WTC11 (cell line): ENCODE measurements around the gene OR6J1. TPM values are rescaled to one million over a fixed set of nuclear protein-coding genes. Genes with fewer than 3 reads are reported as not detected.

ENCODE experiments used
- ATAC-seq: fragments of 200-7000 bp; cut with Tn5 transposase; 2 replicates; pipeline ENCODE4 v1.10.0; 2021; ENCODE audit warnings: mild to moderate bottlenecking, moderate library complexity
- CTCF ChIA-PET: fragments of 300-600 bp; sonication (Branson Sonifier 250); formaldehyde crosslinking; loops from one replicate; lab custom pipeline; 2021; ENCODE audit warnings: antibody characterized with exemption; lab: Charles Lee
- POLR2A ChIA-PET: fragments of 350-600 bp; sonication (Branson Sonifier 250); formaldehyde crosslinking; loops from one replicate; lab custom pipeline; 2021; ENCODE audit warnings: antibody characterized with exemption; lab: Charles Lee
- DNase-seq: peaks from one replicate; pipeline ENCODE4 v3.0.0; 2021; ENCODE audit warnings: low spot score
- H3K27ac Mint-ChIP-seq: 2 replicates; pipeline ENCODE4 v1.8.0; 2021; ENCODE audit warnings: mixed read lengths
- H3K27me3 Mint-ChIP-seq: 2 replicates; pipeline ENCODE4 v1.8.0; 2021; ENCODE audit warnings: low read depth, mild to moderate bottlenecking, moderate library complexity, mixed read lengths
- H3K36me3 Mint-ChIP-seq: 2 replicates; pipeline ENCODE4 v1.8.0; 2021; ENCODE audit warnings: mixed read lengths
- H3K4me1 Mint-ChIP-seq: 2 replicates; pipeline ENCODE4 v1.8.0; 2022; ENCODE audit warnings: mixed read lengths
- H3K4me3 Mint-ChIP-seq: 2 replicates; pipeline ENCODE4 v1.8.0; 2021; ENCODE audit warnings: mild to moderate bottlenecking, moderate library complexity, mixed read lengths
- H3K9me3 Mint-ChIP-seq: 2 replicates; pipeline ENCODE4 v1.8.0; 2021; ENCODE audit warnings: mixed read lengths
- ARID4B ChIP-seq: sonication (generic); formaldehyde crosslinking; IDR thresholded peaks from 2 replicates; pipeline ENCODE4 v1.8.0; 2023; ENCODE audit warnings: missing genetic modification reagents, mild to moderate bottlenecking, borderline replicate concordance
- CBFB ChIP-seq: sonication (generic); formaldehyde crosslinking; IDR thresholded peaks from 2 replicates; pipeline ENCODE4 v1.8.1; 2022; ENCODE audit warnings: mild to moderate bottlenecking, low read depth, missing genetic modification reagents
- FOXP1 ChIP-seq: sonication (generic); formaldehyde crosslinking; IDR thresholded peaks from 2 replicates; pipeline ENCODE4 v1.8.0; 2022; ENCODE audit warnings: missing genetic modification reagents, mild to moderate bottlenecking, moderate library complexity, borderline replicate concordance
- HMGA2 ChIP-seq: fragments of 250-450 bp; sonication (Bioruptor Pico); IDR thresholded peaks from 2 replicates; pipeline ENCODE4 v1.4.0; 2021; ENCODE audit warnings: mild to moderate bottlenecking, moderate library complexity
- HMGXB4 ChIP-seq: sonication (generic); formaldehyde crosslinking; IDR thresholded peaks from 2 replicates; pipeline ENCODE4 v1.8.1; 2023; ENCODE audit warnings: mild to moderate bottlenecking, moderate library complexity, missing genetic modification reagents
- IRF1 ChIP-seq: sonication (generic); formaldehyde crosslinking; IDR thresholded peaks from 2 replicates; pipeline ENCODE4 v1.8.0; 2023; ENCODE audit warnings: missing genetic modification reagents
- MLX ChIP-seq: sonication (generic); formaldehyde crosslinking; IDR thresholded peaks from 2 replicates; pipeline ENCODE4 v1.8.1; 2023; ENCODE audit warnings: mild to moderate bottlenecking, missing genetic modification reagents, moderate library complexity
- PREB ChIP-seq: sonication (generic); formaldehyde crosslinking; IDR thresholded peaks from 2 replicates; pipeline ENCODE4 v1.8.1; 2022; ENCODE audit warnings: mild to moderate bottlenecking, missing genetic modification reagents, moderate library complexity, borderline replicate concordance
- RELA ChIP-seq: sonication (generic); formaldehyde crosslinking; IDR thresholded peaks from 2 replicates; pipeline ENCODE4 v1.8.1; 2022; ENCODE audit warnings: missing genetic modification reagents, mild to moderate bottlenecking, borderline replicate concordance
- SMAD3 ChIP-seq: sonication (generic); formaldehyde crosslinking; IDR thresholded peaks from 2 replicates; pipeline ENCODE4 v1.8.0; 2022; ENCODE audit warnings: missing genetic modification reagents, mild to moderate bottlenecking, borderline replicate concordance
- SOX15 ChIP-seq: fragments of 250-450 bp; sonication (Bioruptor Pico); IDR thresholded peaks from 2 replicates; pipeline ENCODE4 v1.9.0; 2021; ENCODE audit warnings: mild to moderate bottlenecking
- STAT6 ChIP-seq: sonication (generic); formaldehyde crosslinking; conservative IDR thresholded peaks from 2 replicates; pipeline ENCODE4 v1.8.1; 2023; ENCODE audit warnings: mild to moderate bottlenecking, low read depth, missing genetic modification reagents, moderate library complexity
- ZNF263 ChIP-seq: sonication (generic); formaldehyde crosslinking; IDR thresholded peaks from 2 replicates; pipeline ENCODE4 v1.8.1; 2022; ENCODE audit warnings: low read depth, mild to moderate bottlenecking, moderate library complexity, missing genetic modification reagents
- total RNA-seq: library from RNA; stranded (reverse); gene quantifications from 3 replicates; pipeline ENCODE4 v1.2.3, GENCODE V29; 2021

The OR6J1 gene
- total RNA-seq, 1 experiment from 2014 or later: not detected

GRCh38 chr14:22667881-22668280, 23.7 kb upstream of the OR6J1 start:
- Mint-ChIP-seq H3K27me3 (peaks cover 6% of the 10 kb centered on the region; the same call in 1 of the 2 replicates), H3K36me3 (no peaks in the 10 kb centered on the region), H3K9me3 (peaks cover 5% of the 10 kb centered on the region), H3K4me3 (no peak overlapping the region), H3K27ac (no peak overlapping the region), H3K4me1 (peaks cover 6% of the 10 kb centered on the region; the same call in 1 of the 2 replicates)
- no peak for ATAC-seq
- DNase-seq: no peak
- ChIA-PET CTCF (no interaction called here), POLR2A (no interaction called here)
- no peak for TF ChIP-seq SOX15 (CRISPR knock-in tag)
- no peak for TF ChIP-seq HMGA2 (CRISPR knock-in tag)
- no peak for TF ChIP-seq HMGXB4
- TF ChIP-seq STAT6 (CRISPR knock-in tag): no peak

GRCh38 chr14:22666203-22666893, 22.2 kb upstream of the OR6J1 start:
- Mint-ChIP-seq H3K27ac (no peak overlapping the region), H3K9me3 (no peaks in the 10 kb centered on the region), H3K27me3 (peaks cover 2% of the 10 kb centered on the region; the same call in 1 of the 2 replicates), H3K4me3 (no peak overlapping the region), H3K4me1 (peaks cover 6% of the 10 kb centered on the region; the same call in 1 of the 2 replicates), H3K36me3 (no peaks in the 10 kb centered on the region)
- ChIA-PET CTCF (interaction anchor here (4.7 kb wide), 1 partner anchor 13 kb away, joined by 19 read pairs; no protein-coding TSS in a partner anchor), POLR2A (no interaction called here)
- ATAC-seq (no peak), DNase-seq (no peak)
- TF ChIP-seq SMAD3: no peak
- TF ChIP-seq RELA (CRISPR knock-in tag): no peak
- no peak for TF ChIP-seq ZNF263 (CRISPR knock-in tag)
- no peak for TF ChIP-seq FOXP1 (CRISPR knock-in tag)
- TF ChIP-seq MLX (CRISPR knock-in tag): no peak
- no peak for TF ChIP-seq PREB (CRISPR knock-in tag)
- TF ChIP-seq CBFB (CRISPR knock-in tag): no peak

GRCh38 chr14:22664261-22664660, 20.1 kb upstream of the OR6J1 start:
- no peak overlapping the region for H3K27ac Mint-ChIP-seq
- POLR2A ChIA-PET: no interaction called here
- H3K36me3 Mint-ChIP-seq: no peaks in the 10 kb centered on the region
- no peak overlapping the region for H3K4me3 Mint-ChIP-seq
- ATAC-seq (no peak), DNase-seq (no peak)
- peaks cover 6% of the 10 kb centered on the region; the same call in 1 of the 2 replicates for H3K4me1 Mint-ChIP-seq
- no peaks in the 10 kb centered on the region for H3K9me3 Mint-ChIP-seq
- peaks cover 2% of the 10 kb centered on the region; the same call in 1 of the 2 replicates for H3K27me3 Mint-ChIP-seq
- CTCF ChIA-PET: interaction anchor here (4.7 kb wide), 1 partner anchor 11 kb away, joined by 19 read pairs; no protein-coding TSS in a partner anchor
- TF ChIP-seq ARID4B (CRISPR knock-in tag) (no peak), IRF1 (CRISPR knock-in tag) (no peak)
